Measurements from ENCODE around the gene LOXL1. TPM values are rescaled to one million over a fixed set of nuclear protein-coding genes. Genes with fewer than 3 reads are reported as not detected.

Gene LOXL1
- polyA plus RNA-seq, 1 donor from 2014 or later, result 2.1 TPM

DNA sequence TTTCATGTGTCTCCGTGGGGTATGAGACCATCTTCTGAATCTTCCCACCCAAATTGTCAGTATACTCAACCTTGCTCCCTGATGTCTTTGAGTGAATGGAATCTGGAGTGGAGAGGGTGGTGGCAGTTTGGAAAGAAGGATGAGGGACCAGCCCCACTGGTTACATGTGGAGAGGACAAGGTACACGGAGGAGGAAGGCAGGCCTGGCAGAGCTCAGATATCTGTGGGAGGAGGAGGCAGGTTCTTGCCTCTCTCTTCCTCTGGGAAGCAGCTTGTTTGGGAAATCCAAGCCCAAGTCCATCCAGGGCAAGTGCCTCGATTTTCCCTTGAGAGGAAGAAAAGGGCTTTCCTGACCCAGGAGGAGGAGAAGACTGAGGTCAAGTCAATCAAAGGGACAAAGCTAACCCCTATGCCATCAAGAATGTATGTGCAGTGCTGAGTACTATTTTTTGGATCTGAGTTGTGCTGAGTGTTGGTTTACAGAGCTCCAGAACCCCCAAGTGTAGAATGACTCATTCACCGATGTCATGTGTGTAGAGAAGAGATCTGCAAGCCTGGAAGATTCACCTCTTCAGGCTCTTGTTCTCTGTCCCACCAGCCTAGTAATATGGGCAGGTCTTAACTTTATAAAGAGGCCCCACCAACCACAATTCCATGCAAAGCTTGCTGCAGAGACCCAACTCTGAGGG is 19.8 kb upstream of the LOXL1 start:
- H4K20me1 ChIP-seq (ENCODE audit: insufficient read depth), result no peaks in the 10 kb centered on the region
- H2AFZ ChIP-seq (ENCODE audit: low read depth, low read length), result no peak overlapping the region
- no peaks in the 10 kb centered on the region for H3K36me3 ChIP-seq (ENCODE audit: insufficient read depth, low read length)
- no peak overlapping the region for H3K4me2 ChIP-seq (ENCODE audit: low read length)
- H3K9me2 ChIP-seq (ENCODE audit: insufficient read depth, low read length), result no peaks in the 10 kb centered on the region
- no peaks in the 10 kb centered on the region for H3F3A ChIP-seq (ENCODE audit: insufficient read depth, low read length, poor library complexity, severe bottlenecking)
- H3K4me3 ChIP-seq (ENCODE audit: low read length), result no peak overlapping the region
- H3K27ac ChIP-seq (ENCODE audit: low read length), result no peak overlapping the region
- no peaks in the 10 kb centered on the region for H3K79me2 ChIP-seq (replicated peaks; ENCODE audit: insufficient read depth, low read length)
- H3K9ac ChIP-seq (ENCODE audit: low read length), result no peak overlapping the region
- TF ChIP-seq, protein P1, sequence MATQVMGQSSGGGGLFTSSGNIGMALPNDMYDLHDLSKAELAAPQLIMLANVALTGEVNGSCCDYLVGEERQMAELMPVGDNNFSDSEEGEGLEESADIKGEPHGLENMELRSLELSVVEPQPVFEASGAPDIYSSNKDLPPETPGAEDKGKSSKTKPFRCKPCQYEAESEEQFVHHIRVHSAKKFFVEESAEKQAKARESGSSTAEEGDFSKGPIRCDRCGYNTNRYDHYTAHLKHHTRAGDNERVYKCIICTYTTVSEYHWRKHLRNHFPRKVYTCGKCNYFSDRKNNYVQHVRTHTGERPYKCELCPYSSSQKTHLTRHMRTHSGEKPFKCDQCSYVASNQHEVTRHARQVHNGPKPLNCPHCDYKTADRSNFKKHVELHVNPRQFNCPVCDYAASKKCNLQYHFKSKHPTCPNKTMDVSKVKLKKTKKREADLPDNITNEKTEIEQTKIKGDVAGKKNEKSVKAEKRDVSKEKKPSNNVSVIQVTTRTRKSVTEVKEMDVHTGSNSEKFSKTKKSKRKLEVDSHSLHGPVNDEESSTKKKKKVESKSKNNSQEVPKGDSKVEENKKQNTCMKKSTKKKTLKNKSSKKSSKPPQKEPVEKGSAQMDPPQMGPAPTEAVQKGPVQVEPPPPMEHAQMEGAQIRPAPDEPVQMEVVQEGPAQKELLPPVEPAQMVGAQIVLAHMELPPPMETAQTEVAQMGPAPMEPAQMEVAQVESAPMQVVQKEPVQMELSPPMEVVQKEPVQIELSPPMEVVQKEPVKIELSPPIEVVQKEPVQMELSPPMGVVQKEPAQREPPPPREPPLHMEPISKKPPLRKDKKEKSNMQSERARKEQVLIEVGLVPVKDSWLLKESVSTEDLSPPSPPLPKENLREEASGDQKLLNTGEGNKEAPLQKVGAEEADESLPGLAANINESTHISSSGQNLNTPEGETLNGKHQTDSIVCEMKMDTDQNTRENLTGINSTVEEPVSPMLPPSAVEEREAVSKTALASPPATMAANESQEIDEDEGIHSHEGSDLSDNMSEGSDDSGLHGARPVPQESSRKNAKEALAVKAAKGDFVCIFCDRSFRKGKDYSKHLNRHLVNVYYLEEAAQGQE (IDR thresholded peaks at IDR 0.05; ENCODE audit: borderline replicate concordance), result no peak
- TF ChIP-seq POLR2AphosphoS5 (IDR thresholded peaks at IDR 0.05), result no peak
- TF ChIP-seq MXI1 (conservative IDR thresholded peaks at IDR 0.05; ENCODE audit: poor library complexity, severe bottlenecking), result no peak
- no peak for TF ChIP-seq RAD21 (conservative IDR thresholded peaks at IDR 0.05)
- no peak for TF ChIP-seq EP300 (conservative IDR thresholded peaks at IDR 0.05; ENCODE audit: poor library complexity, severe bottlenecking)
- no peak for TF ChIP-seq SMC3 (conservative IDR thresholded peaks at IDR 0.05; ENCODE audit: poor library complexity)
- no peak for TF ChIP-seq TAF1 (IDR thresholded peaks at IDR 0.05; ENCODE audit: low read depth)
- TF ChIP-seq, protein P2, sequence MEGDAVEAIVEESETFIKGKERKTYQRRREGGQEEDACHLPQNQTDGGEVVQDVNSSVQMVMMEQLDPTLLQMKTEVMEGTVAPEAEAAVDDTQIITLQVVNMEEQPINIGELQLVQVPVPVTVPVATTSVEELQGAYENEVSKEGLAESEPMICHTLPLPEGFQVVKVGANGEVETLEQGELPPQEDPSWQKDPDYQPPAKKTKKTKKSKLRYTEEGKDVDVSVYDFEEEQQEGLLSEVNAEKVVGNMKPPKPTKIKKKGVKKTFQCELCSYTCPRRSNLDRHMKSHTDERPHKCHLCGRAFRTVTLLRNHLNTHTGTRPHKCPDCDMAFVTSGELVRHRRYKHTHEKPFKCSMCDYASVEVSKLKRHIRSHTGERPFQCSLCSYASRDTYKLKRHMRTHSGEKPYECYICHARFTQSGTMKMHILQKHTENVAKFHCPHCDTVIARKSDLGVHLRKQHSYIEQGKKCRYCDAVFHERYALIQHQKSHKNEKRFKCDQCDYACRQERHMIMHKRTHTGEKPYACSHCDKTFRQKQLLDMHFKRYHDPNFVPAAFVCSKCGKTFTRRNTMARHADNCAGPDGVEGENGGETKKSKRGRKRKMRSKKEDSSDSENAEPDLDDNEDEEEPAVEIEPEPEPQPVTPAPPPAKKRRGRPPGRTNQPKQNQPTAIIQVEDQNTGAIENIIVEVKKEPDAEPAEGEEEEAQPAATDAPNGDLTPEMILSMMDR (IDR thresholded peaks at IDR 0.05; ENCODE audit: poor library complexity, severe bottlenecking), result no peak
- no peak for TF ChIP-seq EZH2 (IDR thresholded peaks at IDR 0.05; ENCODE audit: borderline replicate concordance, insufficient read depth, low read length, poor library complexity, severe bottlenecking)
- no peaks in the 10 kb centered on the region for H3K9me3 ChIP-seq (ENCODE audit: low read length)
- H3K27me3 ChIP-seq (ENCODE audit: insufficient read depth, low read depth, low read length), result no peaks in the 10 kb centered on the region

DNA sequence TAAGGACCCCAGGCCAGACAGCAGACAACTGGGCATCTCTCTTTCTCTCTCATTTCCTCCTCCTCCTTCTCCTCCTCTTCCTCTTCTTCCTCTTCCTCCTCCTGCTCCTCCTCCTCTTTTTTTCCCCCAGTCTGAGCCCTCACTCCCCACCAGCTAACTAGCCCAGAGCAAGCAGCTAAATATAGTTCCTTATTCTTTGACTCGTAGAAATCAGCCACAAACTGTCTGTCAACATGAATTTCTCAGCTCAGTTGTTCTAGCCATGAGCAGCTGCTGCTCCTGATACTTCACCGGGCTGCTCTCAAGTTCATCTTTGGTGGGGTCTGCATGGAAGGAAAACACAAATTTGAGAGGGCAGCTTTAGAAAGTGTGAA is 19.2 kb upstream of the LOXL1 start:
- no peaks in the 10 kb centered on the region for H3F3A ChIP-seq (ENCODE audit: insufficient read depth, low read length, poor library complexity, severe bottlenecking)
- H3K9me3 ChIP-seq (ENCODE audit: low read length), result no peaks in the 10 kb centered on the region
- H3K9ac ChIP-seq (ENCODE audit: low read length), result no peak overlapping the region
- no peaks in the 10 kb centered on the region for H3K79me2 ChIP-seq (replicated peaks; ENCODE audit: insufficient read depth, low read length)
- H3K27ac ChIP-seq (ENCODE audit: low read length), result no peak overlapping the region
- no peaks in the 10 kb centered on the region for H3K9me2 ChIP-seq (ENCODE audit: insufficient read depth, low read length)
- no peak overlapping the region for H3K4me2 ChIP-seq (ENCODE audit: low read length)
- no peaks in the 10 kb centered on the region for H4K20me1 ChIP-seq (ENCODE audit: insufficient read depth)
- no peaks in the 10 kb centered on the region for H3K27me3 ChIP-seq (ENCODE audit: insufficient read depth, low read depth, low read length)
- no peak overlapping the region for H3K4me3 ChIP-seq (ENCODE audit: low read length)
- H2AFZ ChIP-seq (ENCODE audit: low read depth, low read length), result no peak overlapping the region
- TF ChIP-seq MXI1 (conservative IDR thresholded peaks at IDR 0.05; ENCODE audit: poor library complexity, severe bottlenecking), result no peak
- TF ChIP-seq POLR2AphosphoS5 (IDR thresholded peaks at IDR 0.05), result no peak
- TF ChIP-seq RAD21 (conservative IDR thresholded peaks at IDR 0.05), result no peak
- TF ChIP-seq, protein P2 (IDR thresholded peaks at IDR 0.05; ENCODE audit: poor library complexity, severe bottlenecking), result no peak
- TF ChIP-seq, protein P1 (IDR thresholded peaks at IDR 0.05; ENCODE audit: borderline replicate concordance), result no peak
- no peaks in the 10 kb centered on the region for H3K36me3 ChIP-seq (ENCODE audit: insufficient read depth, low read length)
